ENCODE data around the gene CRISP3.

CRISP3 gene

DNA sequence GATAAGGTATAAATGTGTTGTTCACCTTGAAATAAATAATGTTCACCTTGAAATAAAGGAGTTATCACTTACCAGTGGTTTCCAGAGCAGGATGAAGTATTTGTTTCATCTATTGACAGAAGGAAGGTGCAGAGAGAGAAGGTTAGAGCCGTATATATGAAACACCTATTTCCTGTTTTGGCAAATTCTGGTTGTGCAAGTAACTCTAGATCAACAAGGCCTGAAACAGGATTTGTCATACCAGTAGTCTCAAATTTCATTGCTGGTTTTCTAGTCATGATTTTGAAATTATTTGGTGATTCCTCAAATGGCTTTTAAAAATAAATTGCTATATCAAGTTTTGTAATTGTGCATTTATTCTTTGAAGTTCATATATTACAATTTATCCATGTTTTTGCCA, at the start of gene CRISP3:
Gene CRISP3, minus strand, starts transcription at position 130 of the 400 bp plus-strand sequence. Its CDS starts 21 bp downstream, at position 109.
- no peaks in the 10 kb centered on the region for H3K9me3 Mint-ChIP-seq
- no peaks in the 10 kb centered on the region for H3K27me3 Mint-ChIP-seq
- H3K4me3 Mint-ChIP-seq: no peak within 1 kb of the TSS
- no peaks in the 10 kb centered on the region for H3K4me1 Mint-ChIP-seq
- H3K27ac Mint-ChIP-seq: no peak within 1 kb of the TSS
- no peaks in the 10 kb centered on the region for H3K36me3 Mint-ChIP-seq

DNA sequence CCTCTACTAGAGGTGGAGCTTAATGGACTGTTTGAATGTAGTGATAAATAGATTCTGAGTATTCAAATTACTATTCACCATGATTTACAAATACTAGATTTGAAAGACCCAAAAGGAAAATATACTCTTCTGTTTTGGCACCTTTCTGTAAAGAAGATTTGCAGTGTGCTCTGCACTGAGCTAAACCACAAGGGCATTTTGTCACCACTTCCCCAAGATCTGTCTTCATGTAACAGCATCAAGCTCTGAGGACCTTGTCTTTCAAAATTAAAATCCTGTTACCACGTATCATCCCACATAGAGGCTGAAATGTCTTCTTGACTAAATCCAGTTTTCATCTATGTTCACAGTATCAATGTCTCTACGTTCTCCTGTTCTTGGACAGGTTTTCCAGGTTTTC, 46.2 kb upstream of the CRISP3 start:
- Mint-ChIP-seq H3K27ac (no peak overlapping the region), H3K36me3 (no peaks in the 10 kb centered on the region), H3K27me3 (no peaks in the 10 kb centered on the region), H3K4me1 (no peaks in the 10 kb centered on the region), H3K9me3 (no peaks in the 10 kb centered on the region), H3K4me3 (no peak overlapping the region)

GRCh38 chr6:49787176-49787575, 43.0 kb upstream of the CRISP3 start, which contains the start of gene PGK2:
Gene PGK2 (minus strand): TSS chr6:49787285. CDS start chr6:49787187, 98 bp downstream.
- no peaks in the 10 kb centered on the region for H3K27me3 Mint-ChIP-seq
- no peaks in the 10 kb centered on the region for H3K4me1 Mint-ChIP-seq
- no peaks in the 10 kb centered on the region for H3K9me3 Mint-ChIP-seq
- no peak within 1 kb of the TSS for H3K27ac Mint-ChIP-seq
- H3K36me3 Mint-ChIP-seq: no peaks in the 10 kb centered on the region
- H3K4me3 Mint-ChIP-seq: no peak within 1 kb of the TSS

DNA sequence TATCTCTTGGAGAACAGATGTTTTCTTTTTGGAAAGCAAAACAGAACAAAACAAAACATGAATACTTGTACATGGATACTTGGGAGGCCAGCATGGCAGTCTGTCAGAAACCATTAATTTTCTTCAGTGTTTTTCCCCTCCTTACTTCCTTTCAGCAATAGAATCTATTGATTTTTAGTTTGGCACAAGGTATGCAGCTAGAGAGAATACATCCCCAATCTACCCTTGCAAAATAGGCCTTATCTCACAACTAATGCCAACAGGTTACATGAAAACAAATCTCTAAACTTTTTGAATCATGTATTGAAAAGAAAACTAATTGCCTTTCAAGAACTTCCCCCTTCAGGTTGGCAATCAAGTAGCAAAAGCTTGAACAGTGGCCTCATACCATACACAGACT, 40.1 kb upstream of the CRISP3 start:
- Mint-ChIP-seq H3K4me3 (no peak overlapping the region), H3K27me3 (no peaks in the 10 kb centered on the region), H3K9me3 (no peaks in the 10 kb centered on the region), H3K4me1 (no peaks in the 10 kb centered on the region), H3K27ac (no peak overlapping the region), H3K36me3 (no peaks in the 10 kb centered on the region)

DNA sequence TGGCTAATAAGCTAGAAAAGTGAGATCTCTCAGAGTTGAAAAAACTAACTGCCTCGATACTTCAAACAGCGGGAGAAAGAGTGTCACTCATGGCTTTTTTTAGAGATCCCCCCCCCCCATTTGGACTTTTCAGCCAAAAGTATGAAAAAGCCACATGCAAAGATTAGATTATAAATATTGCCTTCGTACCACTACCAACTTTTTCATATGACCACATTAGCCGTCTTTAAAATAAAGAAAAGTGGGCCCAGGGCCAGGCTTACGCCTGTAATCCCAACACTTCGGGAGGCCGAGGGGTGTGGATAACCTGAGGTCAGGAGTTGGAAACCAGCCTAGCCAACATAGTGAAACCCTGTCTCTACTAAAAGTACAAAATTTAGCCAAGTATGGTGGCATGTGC, 38.5 kb upstream of the CRISP3 start:
- Mint-ChIP-seq H3K36me3 (no peaks in the 10 kb centered on the region), H3K27ac (no peak overlapping the region), H3K27me3 (no peaks in the 10 kb centered on the region), H3K4me3 (no peak overlapping the region), H3K9me3 (no peaks in the 10 kb centered on the region), H3K4me1 (no peaks in the 10 kb centered on the region)

DNA sequence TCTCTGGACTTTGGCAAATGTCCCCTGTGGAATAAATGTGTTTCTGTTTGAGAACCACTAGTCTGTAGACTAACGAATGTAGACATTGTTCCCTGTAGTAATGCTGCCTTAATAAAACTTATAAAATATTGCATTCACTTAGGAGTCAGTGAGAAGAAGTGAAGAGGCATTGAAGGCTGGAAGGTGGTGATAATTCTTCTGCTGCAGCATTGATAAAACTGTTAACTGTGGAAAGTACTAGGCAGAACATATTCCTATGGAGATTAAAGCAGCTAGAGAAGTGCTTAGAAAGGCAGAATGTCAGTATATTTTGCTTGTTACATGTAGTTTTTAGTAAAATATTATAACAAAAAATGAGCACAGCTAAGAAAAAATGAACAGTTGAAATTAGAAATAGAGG, 38.1 kb upstream of the CRISP3 start:
- no peaks in the 10 kb centered on the region for H3K27me3 Mint-ChIP-seq
- no peaks in the 10 kb centered on the region for H3K4me1 Mint-ChIP-seq
- H3K9me3 Mint-ChIP-seq: no peaks in the 10 kb centered on the region
- no peak overlapping the region for H3K4me3 Mint-ChIP-seq
- no peaks in the 10 kb centered on the region for H3K36me3 Mint-ChIP-seq
- H3K27ac Mint-ChIP-seq: no peak overlapping the region

DNA sequence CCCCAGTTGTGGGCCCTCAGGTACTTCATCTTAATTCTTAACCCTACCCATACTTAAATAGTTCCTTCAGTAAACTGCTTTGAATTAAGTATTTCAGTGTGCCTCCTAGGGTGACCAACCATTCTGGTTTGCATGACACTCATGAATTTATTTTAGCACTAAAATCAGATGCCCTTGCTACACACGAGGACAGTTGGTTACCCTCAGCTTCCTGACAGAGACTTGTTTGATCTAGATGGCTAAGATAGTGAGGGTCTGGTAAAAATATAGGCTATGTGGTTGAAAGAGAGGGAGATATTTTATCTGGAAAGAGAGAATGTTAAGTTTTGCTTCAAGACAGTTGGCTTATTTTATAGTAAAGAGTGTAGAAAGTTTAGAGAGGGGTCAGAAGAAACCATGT, 32.3 kb upstream of the CRISP3 start:
- Mint-ChIP-seq H3K27me3 (no peaks in the 10 kb centered on the region), H3K4me3 (no peak overlapping the region), H3K4me1 (no peaks in the 10 kb centered on the region)

GRCh38 chr6:49775043-49775442, 30.9 kb upstream of the CRISP3 start:
- Mint-ChIP-seq H3K4me3 (no peak overlapping the region), H3K36me3 (no peaks in the 10 kb centered on the region), H3K4me1 (no peaks in the 10 kb centered on the region), H3K27ac (no peak overlapping the region), H3K9me3 (no peaks in the 10 kb centered on the region), H3K27me3 (no peaks in the 10 kb centered on the region)

More for the DNA sequence above, 32.3 kb upstream of the CRISP3 start:
- Mint-ChIP-seq H3K27ac (no peak overlapping the region), H3K9me3 (no peaks in the 10 kb centered on the region), H3K36me3 (no peaks in the 10 kb centered on the region)

- Mint-ChIP-seq H3K36me3 (no peaks in the 10 kb centered on the region), H3K4me1 (no peaks in the 10 kb centered on the region), H3K9me3 (no peaks in the 10 kb centered on the region), H3K4me3 (no peak overlapping the region), H3K27ac (no peak overlapping the region), H3K27me3 (no peaks in the 10 kb centered on the region)
Observed at GRCh38 chr6:49772285-49772684, 28.1 kb upstream of the CRISP3 start.

DNA sequence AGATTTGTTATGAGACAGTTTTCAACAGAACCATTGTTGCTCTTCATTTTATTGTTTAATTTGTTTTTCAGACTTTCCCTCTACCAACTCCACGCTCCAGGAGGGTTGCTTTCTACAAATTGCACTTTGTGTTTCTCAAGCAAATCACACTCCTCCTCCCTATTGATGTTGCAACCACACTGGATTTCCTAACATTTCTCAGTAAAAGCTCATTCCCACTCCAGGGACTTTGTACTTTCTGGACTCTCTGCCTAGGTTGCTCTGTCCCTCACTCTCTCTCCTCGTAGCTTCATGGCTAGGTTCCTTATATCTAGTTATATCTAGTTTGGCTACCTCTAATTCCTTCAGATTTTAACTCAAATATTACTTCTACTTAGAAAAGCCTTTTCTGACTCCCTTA, 22.6 kb upstream of the CRISP3 start:
- Mint-ChIP-seq H3K4me3 (no peak overlapping the region), H3K36me3 (no peaks in the 10 kb centered on the region), H3K27me3 (no peaks in the 10 kb centered on the region), H3K27ac (no peak overlapping the region), H3K9me3 (peaks cover 5% of the 10 kb centered on the region), H3K4me1 (no peaks in the 10 kb centered on the region)

GRCh38 chr6:49764571-49765236, 20.5 kb upstream of the CRISP3 start:
- Mint-ChIP-seq H3K27me3 (no peaks in the 10 kb centered on the region), H3K36me3 (no peaks in the 10 kb centered on the region), H3K4me1 (no peaks in the 10 kb centered on the region), H3K27ac (no peak overlapping the region), H3K4me3 (no peak overlapping the region), H3K9me3 (peaks cover 5% of the 10 kb centered on the region)

DNA sequence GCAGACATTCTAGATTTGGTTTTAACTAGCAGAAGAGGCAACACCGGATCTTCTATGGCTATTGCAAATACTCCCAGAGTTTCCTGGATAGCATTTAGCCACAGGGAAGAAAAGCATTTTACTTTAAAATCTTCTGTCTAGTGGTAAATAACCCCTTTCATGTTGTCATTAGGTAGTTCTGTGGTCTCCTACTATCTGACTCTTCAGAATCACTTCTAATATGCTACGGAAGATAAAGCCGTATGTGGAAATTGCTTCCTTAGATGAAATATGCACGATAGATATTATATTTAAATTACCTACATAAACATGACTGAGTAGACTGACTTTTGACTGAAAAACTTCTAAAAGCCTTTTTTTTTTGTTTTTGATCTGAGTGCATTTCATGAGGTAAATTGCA, 759 bp downstream of the CRISP3 start:
- no peak overlapping the region for H3K4me3 Mint-ChIP-seq
- no peaks in the 10 kb centered on the region for H3K9me3 Mint-ChIP-seq
- no peaks in the 10 kb centered on the region for H3K27me3 Mint-ChIP-seq
- H3K36me3 Mint-ChIP-seq: no peaks in the 10 kb centered on the region
- no peaks in the 10 kb centered on the region for H3K4me1 Mint-ChIP-seq
- H3K27ac Mint-ChIP-seq: no peak overlapping the region

- peaks cover 5% of the 10 kb centered on the region for H3K9me3 Mint-ChIP-seq
- no peak overlapping the region for H3K27ac Mint-ChIP-seq
- no peaks in the 10 kb centered on the region for H3K4me1 Mint-ChIP-seq
- H3K36me3 Mint-ChIP-seq: no peaks in the 10 kb centered on the region
- H3K27me3 Mint-ChIP-seq: no peaks in the 10 kb centered on the region
- no peak overlapping the region for H3K4me3 Mint-ChIP-seq
Observed at GRCh38 chr6:49739423-49739822, 4.8 kb downstream of the CRISP3 start.

- Mint-ChIP-seq H3K36me3 (no peaks in the 10 kb centered on the region), H3K4me1 (no peaks in the 10 kb centered on the region), H3K4me3 (no peak overlapping the region), H3K27ac (no peak overlapping the region), H3K27me3 (no peaks in the 10 kb centered on the region), H3K9me3 (peaks cover 5% of the 10 kb centered on the region)
Observed at GRCh38 chr6:49736017-49736508, 8.1 kb downstream of the CRISP3 start.

GRCh38 chr6:49733680-49734079, 10.5 kb downstream of the CRISP3 start:
- no peak overlapping the region for H3K4me3 Mint-ChIP-seq
- no peak overlapping the region for H3K27ac Mint-ChIP-seq
- H3K9me3 Mint-ChIP-seq: peaks cover 11% of the 10 kb centered on the region
- H3K4me1 Mint-ChIP-seq: no peaks in the 10 kb centered on the region
- no peaks in the 10 kb centered on the region for H3K36me3 Mint-ChIP-seq
- no peaks in the 10 kb centered on the region for H3K27me3 Mint-ChIP-seq

GRCh38 chr6:49732781-49733180, 11.4 kb downstream of the CRISP3 start:
- H3K4me1 Mint-ChIP-seq: no peaks in the 10 kb centered on the region
- no peak overlapping the region for H3K27ac Mint-ChIP-seq
- peaks cover 11% of the 10 kb centered on the region for H3K9me3 Mint-ChIP-seq
- H3K36me3 Mint-ChIP-seq: no peaks in the 10 kb centered on the region
- no peaks in the 10 kb centered on the region for H3K27me3 Mint-ChIP-seq
- no peak overlapping the region for H3K4me3 Mint-ChIP-seq

DNA sequence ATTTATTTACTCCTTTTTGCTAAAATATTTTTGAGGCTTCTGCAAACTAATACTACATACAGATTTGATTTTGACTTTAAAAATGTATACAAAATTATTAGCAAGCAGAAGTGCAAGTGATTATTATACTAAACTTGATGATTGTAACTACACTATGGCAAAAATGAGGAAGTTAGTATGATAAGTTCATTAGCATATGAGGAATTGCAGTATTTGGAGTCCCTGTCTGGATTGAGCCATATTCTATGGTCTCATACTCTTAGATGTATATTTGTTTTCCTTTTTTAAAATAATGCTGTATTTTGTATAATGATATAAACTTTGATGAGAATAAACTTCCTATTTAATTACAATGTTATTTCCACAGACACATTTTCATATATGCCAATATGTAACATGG, 13.9 kb downstream of the CRISP3 start:
- Mint-ChIP-seq H3K27ac (no peak overlapping the region), H3K36me3 (no peaks in the 10 kb centered on the region), H3K4me3 (no peak overlapping the region), H3K4me1 (no peaks in the 10 kb centered on the region), H3K9me3 (peaks cover 14% of the 10 kb centered on the region), H3K27me3 (no peaks in the 10 kb centered on the region)

Measured in activated naive CD4-positive, alpha-beta T cell treated with anti-CD3 and anti-CD28 coated beads, Interleukin-2, amount 50 U/mL, for 24 hours (primary cell).